ENCODE data around the gene SIRPB1.

SIRPB1 gene

DNA sequence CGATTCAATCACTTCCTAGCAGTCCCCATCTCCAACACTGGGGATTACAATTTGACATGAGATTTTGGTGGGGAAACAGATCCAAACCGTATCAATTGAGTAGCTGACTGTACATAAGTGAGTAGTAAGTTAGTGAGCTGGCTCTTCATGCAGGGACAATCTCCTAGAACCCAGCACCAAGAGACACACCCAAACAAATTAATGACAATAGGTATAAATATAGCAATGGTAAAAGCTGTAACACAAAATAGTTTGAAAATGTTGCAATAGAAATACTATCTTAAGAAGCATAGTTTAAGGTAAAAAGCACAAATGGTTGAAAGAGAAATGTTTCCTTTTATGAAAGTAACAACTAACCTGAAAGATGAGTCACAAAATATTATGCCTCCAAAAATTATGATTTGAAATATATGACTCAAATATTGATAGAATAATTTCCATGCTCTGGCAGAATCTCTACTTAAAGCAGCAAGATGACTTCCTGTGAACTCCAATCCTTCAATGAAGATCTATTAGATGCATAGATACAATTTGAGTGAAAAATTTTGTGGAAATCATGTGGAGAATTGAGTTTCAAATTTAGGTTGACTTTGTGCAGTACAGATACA lies 5.4 kb upstream of the SIRPB1 start:
- peaks cover 86 to 92% of the 10 kb centered on the region in 2 experiments for H3K4me1 ChIP-seq (ENCODE audit: control insufficient read depth in 1 of 2, insufficient read depth in 1 of 2, low read depth in 1 of 2, low read length in 1 of 2)
- H3K27ac ChIP-seq, result peak overlapping the region; percentile 98
- no peak overlapping the region for H3K4me3 ChIP-seq (ENCODE audit: low read depth in 1 of 2, low read length in 1 of 2)
- no peaks in the 10 kb centered on the region for H3K9me3 ChIP-seq
- no peaks in the 10 kb centered on the region for H3K36me3 ChIP-seq
- TF ChIP-seq, protein P1, sequence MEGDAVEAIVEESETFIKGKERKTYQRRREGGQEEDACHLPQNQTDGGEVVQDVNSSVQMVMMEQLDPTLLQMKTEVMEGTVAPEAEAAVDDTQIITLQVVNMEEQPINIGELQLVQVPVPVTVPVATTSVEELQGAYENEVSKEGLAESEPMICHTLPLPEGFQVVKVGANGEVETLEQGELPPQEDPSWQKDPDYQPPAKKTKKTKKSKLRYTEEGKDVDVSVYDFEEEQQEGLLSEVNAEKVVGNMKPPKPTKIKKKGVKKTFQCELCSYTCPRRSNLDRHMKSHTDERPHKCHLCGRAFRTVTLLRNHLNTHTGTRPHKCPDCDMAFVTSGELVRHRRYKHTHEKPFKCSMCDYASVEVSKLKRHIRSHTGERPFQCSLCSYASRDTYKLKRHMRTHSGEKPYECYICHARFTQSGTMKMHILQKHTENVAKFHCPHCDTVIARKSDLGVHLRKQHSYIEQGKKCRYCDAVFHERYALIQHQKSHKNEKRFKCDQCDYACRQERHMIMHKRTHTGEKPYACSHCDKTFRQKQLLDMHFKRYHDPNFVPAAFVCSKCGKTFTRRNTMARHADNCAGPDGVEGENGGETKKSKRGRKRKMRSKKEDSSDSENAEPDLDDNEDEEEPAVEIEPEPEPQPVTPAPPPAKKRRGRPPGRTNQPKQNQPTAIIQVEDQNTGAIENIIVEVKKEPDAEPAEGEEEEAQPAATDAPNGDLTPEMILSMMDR (IDR thresholded peaks at IDR 0.05), result no peak
- H3K27me3 ChIP-seq, result no peaks in the 10 kb centered on the region

DNA sequence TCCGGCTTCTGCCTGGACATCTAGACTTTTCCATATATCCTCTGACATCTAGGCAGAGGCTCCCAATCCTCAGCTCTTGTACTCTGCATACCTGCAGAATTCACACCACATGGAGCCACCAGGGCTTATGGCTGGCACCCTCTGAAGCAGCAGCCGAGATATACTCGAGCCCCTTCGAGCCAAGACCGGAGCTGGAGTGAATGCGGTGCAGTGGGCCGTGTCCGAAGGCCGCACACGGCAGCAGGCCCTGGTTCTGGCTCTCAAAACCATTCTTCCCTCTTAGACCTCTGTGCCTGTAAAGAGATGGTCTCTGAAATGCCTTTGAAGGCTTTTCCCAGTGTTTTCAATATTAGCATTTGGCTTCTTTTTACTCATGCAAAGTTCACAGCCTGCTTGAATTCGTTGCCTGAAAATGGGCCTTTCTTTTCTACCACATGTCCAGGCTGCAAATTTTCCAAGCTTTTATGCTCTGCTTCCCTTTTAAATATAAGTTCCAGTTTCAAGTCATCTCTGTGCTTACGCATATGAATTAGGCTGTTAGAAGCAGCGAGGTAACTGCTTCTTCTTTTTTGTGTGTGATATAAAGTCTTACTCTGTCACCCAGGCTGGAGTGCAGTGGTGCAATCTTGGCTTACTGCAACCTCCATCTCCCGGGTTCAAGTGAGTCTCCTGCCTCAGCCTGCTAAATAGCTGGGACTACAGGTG lies 3.8 kb upstream of the SIRPB1 start:
- peak overlapping the region; percentile 98 for H3K27ac ChIP-seq
- TF ChIP-seq, protein P1 (IDR thresholded peaks at IDR 0.05), result no peak

DNA sequence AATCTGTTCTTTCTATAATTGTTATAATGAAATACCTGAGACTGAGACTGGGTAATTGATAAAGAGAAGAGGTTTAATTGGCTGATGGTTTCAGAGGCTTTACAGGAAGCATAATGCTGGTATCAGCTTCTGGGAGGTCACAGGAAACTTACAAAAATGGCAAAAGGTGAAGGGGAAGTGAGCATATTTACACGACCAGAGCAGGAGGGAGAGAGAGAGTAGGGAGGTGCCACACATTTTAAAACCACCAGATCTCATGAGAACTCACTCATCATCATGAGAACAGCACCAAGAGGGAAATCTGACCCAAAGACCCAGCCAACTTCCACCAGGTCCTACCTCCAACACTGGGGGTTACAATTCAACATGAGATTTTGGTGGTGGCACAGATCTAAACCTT lies 2.6 kb upstream of the SIRPB1 start:
- peaks cover 83 to 91% of the 10 kb centered on the region in 2 experiments for H3K4me1 ChIP-seq (ENCODE audit: control insufficient read depth in 1 of 2, insufficient read depth in 1 of 2, low read depth in 1 of 2, low read length in 1 of 2)

More for the DNA sequence above, 3.8 kb upstream of the SIRPB1 start:
- Histone ChIP-seq H3K4me3 (ENCODE audit: low read depth in 1 of 2, low read length in 1 of 2) (peak overlapping the region in 1 of 2 experiments; percentile 35), H3K27me3 (no peaks in the 10 kb centered on the region), H3K9me3 (no peaks in the 10 kb centered on the region), H3K36me3 (no peaks in the 10 kb centered on the region), H3K4me1 (ENCODE audit: control insufficient read depth in 1 of 2, insufficient read depth in 1 of 2, low read depth in 1 of 2, low read length in 1 of 2) (peaks cover 88 to 91% of the 10 kb centered on the region in 2 experiments)

DNA sequence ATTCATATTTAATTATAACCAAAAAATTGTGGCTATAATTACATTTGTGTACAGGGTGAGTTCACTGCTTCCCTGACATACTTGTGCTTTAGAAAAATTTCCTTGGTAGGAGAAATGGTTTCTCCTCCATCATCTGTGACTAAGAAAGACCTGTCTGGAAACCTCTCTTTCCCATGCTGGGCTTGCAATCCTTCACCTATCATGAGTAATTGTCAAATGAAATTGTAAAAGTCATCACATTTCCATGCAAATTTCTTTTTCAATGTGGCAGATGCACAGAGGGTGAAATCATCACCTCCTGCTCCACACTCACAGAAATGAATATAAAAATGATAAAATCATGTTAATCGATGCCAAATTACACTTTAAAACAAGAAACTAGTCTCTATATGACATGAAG lies 1.5 kb upstream of the SIRPB1 start:
- TF ChIP-seq, protein P1 (IDR thresholded peaks at IDR 0.05), result no peak
- Histone ChIP-seq H3K9me3 (no peaks in the 10 kb centered on the region), H3K27ac (peak overlapping the region; percentile 98), H3K36me3 (no peaks in the 10 kb centered on the region), H3K4me1 (ENCODE audit: control insufficient read depth in 1 of 2, insufficient read depth in 1 of 2, low read depth in 1 of 2, low read length in 1 of 2) (peaks cover 83 to 91% of the 10 kb centered on the region in 2 experiments), H3K27me3 (no peaks in the 10 kb centered on the region), H3K4me3 (ENCODE audit: low read depth in 1 of 2, low read length in 1 of 2) (peak overlapping the region in 1 of 2 experiments; percentile 86)

More for the DNA sequence above, 2.6 kb upstream of the SIRPB1 start:
- H3K9me3 ChIP-seq, result no peaks in the 10 kb centered on the region
- no peaks in the 10 kb centered on the region for H3K27me3 ChIP-seq
- TF ChIP-seq, protein P1 (IDR thresholded peaks at IDR 0.05), result no peak
- H3K36me3 ChIP-seq, result no peaks in the 10 kb centered on the region
- peak overlapping the region; percentile 1 to 86 for H3K4me3 ChIP-seq (ENCODE audit: low read depth in 1 of 2, low read length in 1 of 2)
- peak overlapping the region; percentile 98 for H3K27ac ChIP-seq

DNA sequence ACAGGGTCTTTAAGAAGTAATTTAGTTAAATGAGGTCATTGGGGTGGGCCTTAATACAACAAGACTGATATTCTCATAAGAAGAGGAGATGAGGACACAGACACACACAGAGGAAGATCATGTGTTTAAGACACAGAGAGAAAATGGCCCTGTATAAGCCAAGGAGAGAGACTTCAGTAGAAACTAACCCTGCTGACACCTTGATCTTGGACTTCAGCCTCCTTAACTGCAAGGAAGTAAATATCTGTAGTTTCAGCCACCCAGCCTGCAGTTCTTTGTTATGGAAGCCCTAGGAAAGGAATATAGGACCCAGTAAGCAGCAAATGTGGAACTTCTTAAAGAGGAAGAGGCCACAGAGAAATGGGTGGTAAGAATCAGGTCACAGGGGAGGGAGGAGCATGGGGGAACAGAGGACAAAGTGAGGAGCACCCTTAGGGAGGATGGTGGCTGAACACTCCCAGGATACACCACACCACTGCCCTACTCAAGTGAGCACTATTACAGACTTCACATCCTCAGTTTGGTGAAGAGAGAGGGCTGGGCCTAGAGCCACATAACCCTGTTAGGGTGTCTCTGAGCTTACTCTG lies 762 bp downstream of the SIRPB1 start:
- Histone ChIP-seq H3K4me1 (ENCODE audit: control insufficient read depth in 1 of 2, insufficient read depth in 1 of 2, low read depth in 1 of 2, low read length in 1 of 2) (peaks cover 92 to 100% of the 10 kb centered on the region in 2 experiments), H3K9me3 (no peaks in the 10 kb centered on the region), H3K4me3 (ENCODE audit: low read depth in 1 of 2, low read length in 1 of 2) (peak overlapping the region; percentile 73 to 86), H3K27me3 (no peaks in the 10 kb centered on the region), H3K36me3 (no peaks in the 10 kb centered on the region), H3K27ac (peak overlapping the region; percentile 98)
- TF ChIP-seq, protein P1 (IDR thresholded peaks at IDR 0.05), result no peak

Data from neutrophil (primary cell).